ENCODE measurements around the gene PPP1R8. TPM values are rescaled to one million over a fixed set of nuclear protein-coding genes. Genes with fewer than 3 reads are reported as not detected.

PPP1R8 gene
- total RNA-seq, 1 donor from 2014 or later, result 25.8 TPM

DNA sequence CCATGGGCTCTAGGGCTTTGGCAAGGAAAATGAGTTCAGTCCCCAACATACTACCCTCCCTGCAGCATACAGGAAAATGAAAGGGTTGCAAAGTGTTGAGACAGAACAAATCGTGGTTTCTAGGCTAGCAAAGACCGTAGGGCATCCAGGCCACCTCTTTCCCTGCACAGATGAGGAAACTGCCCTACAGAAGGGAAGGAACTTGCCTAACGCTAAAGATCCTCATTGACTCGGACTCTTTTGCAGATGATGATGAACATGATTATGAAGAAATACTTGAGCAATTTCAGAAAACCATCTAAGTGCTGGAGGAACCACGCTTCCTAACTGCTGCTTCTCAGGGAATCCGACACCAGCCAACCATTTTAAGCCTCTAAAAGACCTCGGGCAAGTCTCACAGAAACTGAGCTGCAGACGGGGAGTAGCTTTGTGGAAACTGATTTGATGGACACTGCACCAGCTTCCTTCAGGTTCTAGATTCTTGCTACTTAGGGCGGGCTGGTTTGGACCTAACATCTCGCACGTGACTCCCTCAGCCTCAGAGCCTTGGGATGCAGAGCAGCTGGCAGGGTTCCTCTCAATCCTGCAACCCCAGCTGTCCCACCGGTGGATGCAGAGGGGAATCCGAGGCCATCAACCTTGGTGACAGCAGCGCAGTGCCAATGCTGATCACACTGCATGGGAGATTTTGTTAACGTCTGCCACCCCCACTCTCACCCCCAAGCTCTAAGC lies 55.2 kb downstream of the PPP1R8 start:
- DNase-seq (no peak), ATAC-seq (peak; percentile 71)
- intact Hi-C loops (cut with micrococcal nuclease), result no loop called here

DNA sequence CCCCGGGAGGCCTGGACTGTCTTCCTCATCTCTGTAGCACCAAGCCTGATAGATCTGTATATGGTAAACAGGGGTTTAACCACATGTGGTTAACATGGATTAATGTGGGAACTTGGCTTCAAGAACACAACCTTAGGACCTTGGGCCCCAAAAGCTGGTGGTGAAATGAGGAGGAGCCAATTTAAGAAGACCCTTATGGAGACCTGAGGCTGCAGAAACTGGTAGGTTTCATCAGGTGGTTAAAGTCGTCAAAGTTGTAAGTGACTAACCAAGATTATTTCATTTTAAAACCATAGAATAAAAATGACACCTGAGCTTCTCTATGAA lies 55.7 kb downstream of the PPP1R8 start:
- no peak for ATAC-seq
- no peak for DNase-seq
- intact Hi-C loops (cut with micrococcal nuclease), result no loop called here

GRCh38 chr1:27886744-27887143 lies 56.2 kb downstream of the PPP1R8 start:
- ATAC-seq, result no peak
- no peak for DNase-seq
- intact Hi-C loops (cut with micrococcal nuclease), result no loop called here

DNA sequence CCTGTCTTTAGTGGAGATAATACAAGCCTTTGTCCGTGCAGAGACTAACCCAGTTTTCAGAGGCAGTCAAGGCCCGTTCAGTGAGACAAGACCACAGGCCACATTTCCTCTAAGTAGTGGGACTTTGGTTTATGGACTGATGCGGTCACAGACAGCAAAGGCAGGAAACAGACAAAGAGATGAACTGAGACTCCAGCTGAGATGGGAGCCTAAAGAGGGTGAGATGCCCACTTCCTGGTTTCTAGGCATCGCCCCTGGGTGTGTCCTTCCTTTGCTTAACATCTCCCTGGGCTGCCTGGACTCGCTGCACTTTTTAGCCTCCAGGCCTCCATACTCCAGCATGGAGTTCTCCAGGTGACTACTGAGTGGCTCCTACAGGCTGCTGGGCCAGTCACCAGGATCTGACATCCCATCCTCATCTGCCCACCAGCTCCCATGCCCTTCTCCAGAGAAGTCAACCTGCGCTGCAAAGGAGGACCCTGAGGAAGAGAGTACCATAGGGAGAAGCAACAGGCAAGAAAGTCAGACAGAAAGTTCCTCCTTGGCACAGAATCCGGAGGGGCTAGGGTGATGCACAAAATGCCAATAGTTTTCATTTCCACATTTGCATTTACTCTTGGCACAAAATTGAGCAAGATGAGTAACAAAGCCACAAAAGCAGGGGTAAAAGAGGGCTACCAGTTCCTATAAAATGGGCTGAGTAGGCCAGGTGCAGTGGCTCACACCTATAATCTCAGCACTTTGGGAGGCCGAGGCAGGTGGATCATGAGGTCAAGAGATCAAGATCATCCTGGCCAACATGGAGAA lies 56.8 kb downstream of the PPP1R8 start:
- intact Hi-C loops (cut with micrococcal nuclease), result no loop called here
- DNase-seq (no peak), ATAC-seq (peak; percentile 23)

DNA sequence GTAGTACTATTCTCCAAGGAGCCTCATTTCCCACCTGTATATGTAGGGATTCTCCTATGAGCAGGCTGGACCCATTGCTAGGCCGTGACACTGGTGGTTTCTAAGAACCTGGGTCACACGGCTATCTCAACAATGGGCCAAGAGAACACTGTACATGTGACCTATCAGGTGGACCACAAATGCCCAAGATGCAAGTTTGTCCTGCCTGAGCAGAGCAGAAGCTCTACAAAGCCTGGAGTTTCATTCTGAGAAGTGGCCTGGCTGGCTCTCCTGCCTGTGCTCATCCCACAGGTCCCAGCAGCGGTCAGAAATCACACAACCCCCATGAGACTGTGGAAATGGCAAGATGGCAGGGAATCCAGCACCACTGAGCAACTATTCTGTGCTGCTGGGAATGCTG lies 58.9 kb downstream of the PPP1R8 start:
- ATAC-seq, result no peak
- DNase-seq, result no peak
- intact Hi-C loops (cut with micrococcal nuclease), result no loop called here

DNA sequence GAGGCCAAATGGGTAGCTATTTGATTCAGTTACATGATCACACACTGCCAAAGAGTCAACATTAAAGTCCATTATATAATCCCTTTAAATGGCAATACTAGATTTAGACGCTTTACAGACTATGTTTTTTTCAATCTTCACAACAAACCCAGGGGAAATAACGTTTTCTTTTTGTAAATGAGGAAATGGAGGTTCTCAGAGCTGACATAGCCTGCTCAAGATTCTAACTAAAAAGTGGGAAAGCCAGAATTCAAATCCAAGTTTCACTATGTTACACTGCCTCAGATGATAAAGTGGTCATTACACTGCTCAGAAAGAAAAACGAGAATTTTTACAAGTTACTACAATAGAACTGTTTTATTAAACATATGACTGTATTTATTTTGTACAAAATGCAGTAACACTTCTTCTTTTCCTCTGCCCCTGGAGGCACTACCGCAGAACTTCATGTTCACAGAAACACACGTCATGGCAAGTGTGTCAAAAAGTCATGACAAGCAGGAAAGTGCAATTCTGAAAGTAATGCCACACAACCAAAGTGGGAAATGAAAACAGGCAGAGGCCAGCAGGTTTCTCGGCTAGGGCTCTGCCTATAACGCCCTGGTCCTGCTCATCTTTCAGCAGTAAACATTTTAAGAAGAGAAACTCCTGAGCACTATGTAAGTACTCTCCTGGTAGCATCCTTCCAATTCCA lies 60.8 kb downstream of the PPP1R8 start:
- DNase-seq (no peak), ATAC-seq (peak; percentile 58)
- intact Hi-C loops (cut with micrococcal nuclease), result no loop called here

DNA sequence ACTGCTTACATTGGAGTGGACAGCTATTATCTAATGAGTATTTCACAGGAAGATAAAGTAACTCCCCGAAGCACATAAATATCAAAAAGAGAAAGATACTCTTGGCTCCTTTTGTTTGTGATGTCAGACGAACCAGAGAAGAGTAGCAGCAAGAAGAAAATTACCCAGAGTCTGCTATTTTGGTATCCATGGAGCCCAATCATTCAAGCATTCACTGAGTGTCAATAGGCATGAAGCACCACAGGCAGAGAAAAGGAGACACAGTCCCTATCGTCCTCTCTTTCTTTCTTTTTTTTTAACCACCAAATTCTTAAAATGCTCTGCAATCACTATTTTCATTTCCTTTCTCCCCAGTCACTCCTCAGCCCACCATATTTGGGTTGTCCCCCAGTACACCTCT lies 63.9 kb downstream of the PPP1R8 start:
- intact Hi-C loops (cut with micrococcal nuclease), result no loop called here
- ATAC-seq (no peak), DNase-seq (no peak)

Other genes starting within 250 kb of the PPP1R8 start
- 42.8 TPM for gene AHDC1, start 226.6 kb upstream of the PPP1R8 start, total RNA-seq
- 4.7 TPM for gene FGR, start 195.6 kb upstream of the PPP1R8 start, total RNA-seq
- 34.5 TPM for gene IFI6, start 158.6 kb upstream of the PPP1R8 start, total RNA-seq
- gene FAM76A, start 104.8 kb upstream of the PPP1R8 start, total RNA-seq, result 12.3 TPM
- 23.7 TPM for gene STX12, start 57.6 kb upstream of the PPP1R8 start, total RNA-seq
- 5.7 TPM for gene THEMIS2, start 41.8 kb downstream of the PPP1R8 start, total RNA-seq
- gene RPA2, start 83.8 kb downstream of the PPP1R8 start, total RNA-seq, result 25.5 TPM
- gene SMPDL3B, start 104.2 kb downstream of the PPP1R8 start, total RNA-seq, result not detected
- gene XKR8, start 129.2 kb downstream of the PPP1R8 start, total RNA-seq, result 5.3 TPM

Data from left ventricle myocardium superior (tissue), 1 donor.